Measurements from ENCODE around the gene MAN1A2. TPM values are rescaled to one million over a fixed set of nuclear protein-coding genes. Genes with fewer than 3 reads are reported as not detected.

Gene MAN1A2
- total RNA-seq, 1 donor from 2014 or later = 30.7 TPM

DNA sequence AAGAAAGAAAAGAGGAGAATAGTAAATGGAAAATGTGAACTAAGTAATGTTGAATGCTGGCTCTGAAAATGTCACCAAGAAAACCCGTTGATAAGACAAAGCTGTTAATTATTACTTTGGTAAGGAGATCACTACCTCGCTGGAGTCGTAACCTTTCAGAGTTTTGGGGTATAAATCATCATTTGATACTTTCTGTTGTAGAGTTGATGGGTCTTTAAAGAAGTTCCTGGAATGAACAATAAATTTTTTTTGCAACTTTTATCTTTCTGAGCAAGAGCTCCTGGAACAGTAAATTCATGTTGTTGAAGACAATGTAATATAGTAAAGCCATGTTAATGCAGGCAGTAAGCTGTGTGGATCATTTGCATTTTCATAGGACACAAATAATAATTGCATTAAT is 46.2 kb downstream of the MAN1A2 start:
- no peak for DNase-seq (ENCODE audit: extremely low spot score in 2 of 2)
- TF ChIP-seq POLR2AphosphoS5 (IDR thresholded peaks at IDR 0.05; ENCODE audit: insufficient read depth in 1 of 2, low read depth in 1 of 2) (no peak), POLR2A (IDR thresholded peaks at IDR 0.05) (no peak)
- TF ChIP-seq, protein P1, sequence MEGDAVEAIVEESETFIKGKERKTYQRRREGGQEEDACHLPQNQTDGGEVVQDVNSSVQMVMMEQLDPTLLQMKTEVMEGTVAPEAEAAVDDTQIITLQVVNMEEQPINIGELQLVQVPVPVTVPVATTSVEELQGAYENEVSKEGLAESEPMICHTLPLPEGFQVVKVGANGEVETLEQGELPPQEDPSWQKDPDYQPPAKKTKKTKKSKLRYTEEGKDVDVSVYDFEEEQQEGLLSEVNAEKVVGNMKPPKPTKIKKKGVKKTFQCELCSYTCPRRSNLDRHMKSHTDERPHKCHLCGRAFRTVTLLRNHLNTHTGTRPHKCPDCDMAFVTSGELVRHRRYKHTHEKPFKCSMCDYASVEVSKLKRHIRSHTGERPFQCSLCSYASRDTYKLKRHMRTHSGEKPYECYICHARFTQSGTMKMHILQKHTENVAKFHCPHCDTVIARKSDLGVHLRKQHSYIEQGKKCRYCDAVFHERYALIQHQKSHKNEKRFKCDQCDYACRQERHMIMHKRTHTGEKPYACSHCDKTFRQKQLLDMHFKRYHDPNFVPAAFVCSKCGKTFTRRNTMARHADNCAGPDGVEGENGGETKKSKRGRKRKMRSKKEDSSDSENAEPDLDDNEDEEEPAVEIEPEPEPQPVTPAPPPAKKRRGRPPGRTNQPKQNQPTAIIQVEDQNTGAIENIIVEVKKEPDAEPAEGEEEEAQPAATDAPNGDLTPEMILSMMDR (IDR thresholded peaks at IDR 0.05) = no peak
- Histone ChIP-seq H3K27me3 (no peaks in the 10 kb centered on the region), H3K27ac (no peak overlapping the region), H3K36me3 (peaks cover 0 to 7% of the 10 kb centered on the region in 2 donors), H3K4me3 (no peak overlapping the region), H3K9me3 (no peaks in the 10 kb centered on the region), H3K4me1 (no peaks in the 10 kb centered on the region)
- intact Hi-C loops (cut with DNase I) = no loop called here

DNA sequence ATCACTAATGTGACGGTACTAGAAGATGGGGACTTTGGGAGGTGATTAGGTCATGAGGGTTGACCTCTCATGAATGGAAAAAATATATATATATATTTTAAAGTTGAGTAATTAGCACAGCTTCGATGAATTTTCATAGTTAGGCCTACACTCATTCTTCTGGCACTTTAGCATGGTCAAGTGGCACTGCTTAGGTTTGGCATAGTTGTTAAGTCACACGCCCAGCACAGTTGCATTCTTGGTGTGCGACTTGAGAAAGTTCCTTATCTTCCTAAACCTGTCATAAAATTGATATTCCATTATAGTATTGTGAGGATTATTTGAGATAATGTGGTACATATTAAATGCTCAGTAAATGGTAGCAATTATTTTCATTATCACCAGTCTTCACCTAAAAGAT is 47.7 kb downstream of the MAN1A2 start:
- Histone ChIP-seq H3K9me3 (no peaks in the 10 kb centered on the region), H3K4me1 (no peaks in the 10 kb centered on the region), H3K27ac (no peak overlapping the region), H3K4me3 (no peak overlapping the region), H3K36me3 (peaks cover 0 to 7% of the 10 kb centered on the region in 2 donors), H3K27me3 (no peaks in the 10 kb centered on the region)
- DNase-seq (ENCODE audit: extremely low spot score in 2 of 2) = no peak
- no peak for TF ChIP-seq POLR2A (IDR thresholded peaks at IDR 0.05)
- TF ChIP-seq, protein P1 (IDR thresholded peaks at IDR 0.05) = no peak
- no peak for TF ChIP-seq POLR2AphosphoS5 (IDR thresholded peaks at IDR 0.05; ENCODE audit: insufficient read depth in 1 of 2, low read depth in 1 of 2)
- intact Hi-C loops (cut with DNase I) = no loop called here

GRCh38 chr1:117416004-117416403 is 48.8 kb downstream of the MAN1A2 start:
- TF ChIP-seq, protein P1 (IDR thresholded peaks at IDR 0.05) = no peak
- no peaks in the 10 kb centered on the region for H3K9me3 ChIP-seq
- no peak overlapping the region for H3K27ac ChIP-seq
- no peaks in the 10 kb centered on the region for H3K4me1 ChIP-seq
- H3K27me3 ChIP-seq = no peaks in the 10 kb centered on the region
- no peak for DNase-seq (ENCODE audit: extremely low spot score in 2 of 2)
- intact Hi-C loops (cut with DNase I) = no loop called here
- no peak overlapping the region for H3K4me3 ChIP-seq
- H3K36me3 ChIP-seq = peaks cover 0 to 7% of the 10 kb centered on the region in 2 donors

DNA sequence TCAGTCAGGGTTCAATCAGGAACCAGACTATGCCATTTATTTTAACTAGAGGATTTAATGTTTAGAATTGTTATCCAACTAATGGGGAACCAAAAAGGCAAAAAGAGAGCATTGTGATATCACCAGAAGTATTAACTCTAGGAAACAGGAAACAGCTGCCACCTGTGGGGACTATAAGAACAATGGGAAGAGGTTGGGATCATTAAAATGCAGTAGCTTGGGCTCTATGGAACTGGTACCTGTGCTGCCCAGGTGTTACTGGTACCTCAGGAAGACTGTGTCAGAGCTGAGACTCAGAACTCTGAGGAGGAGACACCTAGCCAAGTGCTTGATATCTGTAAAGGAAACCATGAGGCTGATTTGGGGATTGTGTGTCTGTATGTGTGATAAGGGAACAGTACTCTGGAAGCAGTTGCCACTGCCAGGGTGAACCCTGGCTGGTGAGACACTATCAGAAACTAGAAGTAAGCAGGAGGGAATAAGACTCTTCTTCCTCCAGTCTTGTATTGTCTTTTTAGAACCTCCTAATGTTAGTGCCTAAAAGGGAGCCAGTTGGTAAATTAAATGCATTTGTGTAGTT is 49.4 kb downstream of the MAN1A2 start:
- TF ChIP-seq, protein P1 (IDR thresholded peaks at IDR 0.05) = no peak
- TF ChIP-seq POLR2AphosphoS5 (IDR thresholded peaks at IDR 0.05; ENCODE audit: insufficient read depth in 1 of 2, low read depth in 1 of 2) = no peak
- no peak for TF ChIP-seq POLR2A (IDR thresholded peaks at IDR 0.05)
- Histone ChIP-seq H3K4me1 (no peaks in the 10 kb centered on the region), H3K4me3 (no peak overlapping the region), H3K9me3 (no peaks in the 10 kb centered on the region), H3K27ac (no peak overlapping the region), H3K36me3 (peaks cover 0 to 7% of the 10 kb centered on the region in 2 donors), H3K27me3 (no peaks in the 10 kb centered on the region)
- intact Hi-C loops (cut with DNase I) = no loop called here
- no peak for DNase-seq (ENCODE audit: extremely low spot score in 2 of 2)

DNA sequence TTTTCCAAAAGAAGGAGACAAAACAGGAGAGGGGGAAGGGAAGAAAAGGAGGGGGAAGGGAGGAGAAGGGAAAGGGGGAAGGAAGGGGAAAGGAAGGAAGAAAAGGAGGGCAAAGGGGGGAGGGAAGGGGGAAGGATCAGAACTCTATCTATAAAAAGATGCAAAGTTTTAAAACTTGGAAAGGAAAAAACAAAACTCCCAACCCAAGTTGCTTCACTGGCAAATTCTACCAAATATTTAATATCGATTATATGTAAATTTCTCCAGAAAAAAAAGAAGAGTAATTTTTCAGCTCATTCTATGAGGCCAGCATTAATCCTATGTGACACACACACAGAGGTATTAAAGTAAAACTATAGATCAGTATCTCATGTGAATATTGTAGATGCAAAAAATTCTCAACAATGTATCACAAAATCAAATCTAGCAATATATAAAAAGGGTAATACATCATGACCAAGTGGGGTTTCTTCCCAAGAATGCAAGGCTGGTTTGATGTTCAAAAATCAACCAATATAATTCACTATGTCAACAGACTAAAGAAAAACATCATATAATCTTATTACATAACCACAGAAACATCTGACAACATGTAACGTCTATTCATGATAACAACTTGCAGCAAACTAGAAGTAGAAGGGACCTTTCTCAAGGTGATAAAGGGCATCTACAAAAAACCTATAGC is 57.9 kb downstream of the MAN1A2 start:
- Histone ChIP-seq H3K4me3 (no peak overlapping the region), H3K9me3 (no peaks in the 10 kb centered on the region), H3K27me3 (no peaks in the 10 kb centered on the region), H3K27ac (no peak overlapping the region), H3K36me3 (peaks cover 0 to 9% of the 10 kb centered on the region in 2 donors), H3K4me1 (no peaks in the 10 kb centered on the region)
- TF ChIP-seq POLR2A (IDR thresholded peaks at IDR 0.05) (no peak), POLR2AphosphoS5 (IDR thresholded peaks at IDR 0.05; ENCODE audit: insufficient read depth in 1 of 2, low read depth in 1 of 2) (no peak)
- TF ChIP-seq, protein P1 (IDR thresholded peaks at IDR 0.05) = no peak
- no peak for DNase-seq (ENCODE audit: extremely low spot score in 2 of 2)
- intact Hi-C loops (cut with DNase I) = no loop called here

Measured in vagina (tissue), 2 donors.